HepG2 (cell line): ENCODE results near the gene EIF3L. TPM values are rescaled to one million over a fixed set of nuclear protein-coding genes. Genes with fewer than 3 reads are reported as not detected.

Experiments
- ARNT2 ChIP-seq: sonication (generic); formaldehyde crosslinking; IDR thresholded peaks from 2 replicates; pipeline ENCODE4 v1.8.0; 2022; ENCODE audit warnings: mild to moderate bottlenecking, low read depth, missing genetic modification reagents, moderate library complexity
- DBP ChIP-seq: sonication (generic); formaldehyde crosslinking; IDR thresholded peaks from 2 replicates; pipeline ENCODE4 v1.4.0; 2020; ENCODE audit warnings: missing genetic modification reagents; ENCODE audit errors: not compliant biosample characterization
- GRHL1 ChIP-seq: sonication (generic); formaldehyde crosslinking; conservative IDR thresholded peaks from 2 replicates; pipeline ENCODE4 v1.8.0; 2022; ENCODE audit warnings: missing genetic modification reagents
- HIC2 ChIP-seq: sonication (generic); formaldehyde crosslinking; IDR thresholded peaks from 2 replicates; pipeline ENCODE4 v1.9.0; 2022; ENCODE audit warnings: low read depth, missing genetic modification reagents
- ISL2 ChIP-seq: sonication (generic); formaldehyde crosslinking; IDR thresholded peaks from 2 replicates; pipeline ENCODE4 v1.5.0; 2020; ENCODE audit warnings: missing genetic modification reagents
- KDM5A ChIP-seq: fragments of 200-600 bp; sonication (generic); IDR thresholded peaks from 2 replicates; pipeline ENCODE4 v1.7.0; 2018; ENCODE audit warnings: antibody characterized with exemption, mild to moderate bottlenecking, low read length, borderline replicate concordance
- MBD4 ChIP-seq: IDR thresholded peaks from 2 replicates; pipeline ENCODE4 v1.6.1; 2012; ENCODE audit warnings: low read length, inconsistent platforms, borderline replicate concordance
- MLLT10 ChIP-seq: sonication (generic); formaldehyde crosslinking; IDR thresholded peaks from 2 replicates; pipeline ENCODE4 v1.4.0; 2020; ENCODE audit warnings: missing genetic modification reagents
- NCOA1 ChIP-seq: sonication (generic); formaldehyde crosslinking; IDR thresholded peaks from 2 replicates; pipeline ENCODE4 v1.9.0; 2021; ENCODE audit warnings: missing genetic modification reagents
- PAXIP1 ChIP-seq: sonication (generic); formaldehyde crosslinking; conservative IDR thresholded peaks from 2 replicates; pipeline ENCODE4 v1.4.0; 2020; ENCODE audit warnings: mild to moderate bottlenecking, missing genetic modification reagents, moderate library complexity
- RARA ChIP-seq: IDR thresholded peaks from 2 replicates; pipeline ENCODE4 v1.6.1; 2016; ENCODE audit warnings: missing genetic modification reagents, missing compliant biosample characterization
- STAT6 ChIP-seq: sonication (generic); formaldehyde crosslinking; IDR thresholded peaks from 2 replicates; pipeline ENCODE4 v1.4.0; 2020; ENCODE audit warnings: missing genetic modification reagents, mild to moderate bottlenecking, borderline replicate concordance
- ZFY ChIP-seq: sonication (generic); formaldehyde crosslinking; IDR thresholded peaks from 2 replicates; pipeline ENCODE4 v1.4.0; 2020; ENCODE audit warnings: missing genetic modification reagents
- ZNF260 ChIP-seq: sonication (generic); formaldehyde crosslinking; IDR thresholded peaks from 2 replicates; pipeline ENCODE4 v1.4.0; 2020; ENCODE audit warnings: missing genetic modification reagents, low read depth, mild to moderate bottlenecking, borderline replicate concordance
- ZNF720 ChIP-seq: sonication (generic); formaldehyde crosslinking; IDR thresholded peaks from 2 replicates; pipeline ENCODE4 v1.4.0; 2020; ENCODE audit warnings: missing genetic modification reagents
- ZNF772 ChIP-seq: sonication (generic); formaldehyde crosslinking; IDR thresholded peaks from 2 replicates; pipeline ENCODE4 v1.5.0; 2020; ENCODE audit warnings: mild to moderate bottlenecking, missing genetic modification reagents
- ZNF784 ChIP-seq: sonication (generic); formaldehyde crosslinking; IDR thresholded peaks from 2 replicates; pipeline ENCODE4 v1.5.1; 2020; ENCODE audit warnings: missing genetic modification reagents, mild to moderate bottlenecking, borderline replicate concordance
- polyA plus RNA-seq, 8 experiments: library from polyadenylated mRNA; depleted of rRNA in 3 of 8; stranded (reverse) in 7 of 8; unstranded in 1 of 8; fragments of >200 nt; fragmentation: Illumina TruSeq in 4 of 8; extraction: Trizol in 4 of 8; gene quantifications; 2 replicates each; pipeline versions ENCODE4 v1.2.1 to v1.2.3, GENCODE V29; 2011 to 2016; ENCODE audit warnings: low read depth in 4 of 8, missing spikeins in 1 of 8, mixed read lengths in 1 of 8; ENCODE audit not compliant: insufficient read depth in 1 of 8
- total RNA-seq, 5 experiments: library from RNA; depleted of rRNA; stranded (reverse); fragments of >200 nt; fragmentation: Illumina TruSeq; extraction: Trizol; gene quantifications; 2 replicates each; pipeline ENCODE4 v1.2.3, GENCODE V29; 2016; ENCODE audit warnings: low read depth in 1 of 5

EIF3L gene
- total and polyA plus RNA-seq, 2 of the 13 experiments (the other 11 are each of a cell fraction or from before 2014, with no cell fraction given), result 514 to 793 TPM

- TF ChIP-seq STAT6 (CRISPR knock-in tag) (no peak), ZFY (CRISPR knock-in tag) (peak; percentile 5; the same call in 1 of the 2 replicates), KDM5A (no peak), ZNF720 (no peak), NCOA1 (CRISPR knock-in tag) (no peak), RARA (CRISPR knock-in tag) (0 out of 2 replicates have a peak, but pooled peaks have one; percentile 20), ZNF772 (CRISPR knock-in tag) (0 out of 2 replicates have a peak, but pooled peaks have one; percentile 37), ARNT2 (no peak), MLLT10 (CRISPR knock-in tag) (no peak), ZNF260 (CRISPR knock-in tag) (no peak), ZNF784 (CRISPR knock-in tag) (no peak), ISL2 (CRISPR knock-in tag) (no peak), GRHL1 (CRISPR knock-in tag) (no peak), PAXIP1 (peak; percentile 22; the same call in 1 of the 2 replicates), HIC2 (CRISPR knock-in tag) (peak; percentile 19; the same call in 1 of the 2 replicates), DBP (CRISPR knock-in tag) (no peak), MBD4 (no peak)
Observed at GRCh38 chr22:37894939-37895670, 45.9 kb downstream of the EIF3L start (continued).
